ENCODE results near the gene RHBDL1.

RHBDL1 gene

GRCh38 chr16:652454-653305, 22.8 kb upstream of the RHBDL1 start:
- no peak for DNase-seq (ENCODE audit: low read depth in 2 of 3, low spot score in 1 of 3)

- DNase-seq (ENCODE audit: low read depth in 2 of 3, low spot score in 1 of 3): no peak
Observed at GRCh38 chr16:654034-654433, 21.4 kb upstream of the RHBDL1 start.

GRCh38 chr16:657487-657886, 18.0 kb upstream of the RHBDL1 start:
- DNase-seq (ENCODE audit: low read depth in 2 of 3, low spot score in 1 of 3): no peak

- no peak for DNase-seq (ENCODE audit: low read depth in 2 of 3, low spot score in 1 of 3)
Observed at GRCh38 chr16:658679-659571, 16.5 kb upstream of the RHBDL1 start.

GRCh38 chr16:659618-660017, 15.9 kb upstream of the RHBDL1 start:
- DNase-seq (ENCODE audit: low read depth in 2 of 3, low spot score in 1 of 3): no peak

GRCh38 chr16:660132-660458, 15.4 kb upstream of the RHBDL1 start:
- DNase-seq (ENCODE audit: low read depth in 2 of 3, low spot score in 1 of 3): no peak

- DNase-seq (ENCODE audit: low read depth in 2 of 3, low spot score in 1 of 3): peak in 1 of 3 donors; percentile 62
Observed at GRCh38 chr16:660459-661183, 14.8 kb upstream of the RHBDL1 start.

- no peak for DNase-seq (ENCODE audit: low read depth in 2 of 3, low spot score in 1 of 3)
Observed at GRCh38 chr16:661184-661821, 14.2 kb upstream of the RHBDL1 start.

- DNase-seq (ENCODE audit: low read depth in 2 of 3, low spot score in 1 of 3): no peak
Observed at GRCh38 chr16:662095-662494, 13.4 kb upstream of the RHBDL1 start.

GRCh38 chr16:662597-662996, 12.9 kb upstream of the RHBDL1 start:
- DNase-seq (ENCODE audit: low read depth in 2 of 3, low spot score in 1 of 3): no peak

GRCh38 chr16:666572-666971, 8.9 kb upstream of the RHBDL1 start:
- no peak for DNase-seq (ENCODE audit: low read depth in 2 of 3, low spot score in 1 of 3)

GRCh38 chr16:667113-667779, 8.2 kb upstream of the RHBDL1 start:
- DNase-seq (ENCODE audit: low read depth in 2 of 3, low spot score in 1 of 3): no peak

GRCh38 chr16:667780-668518, 7.5 kb upstream of the RHBDL1 start, which contains the start of gene RHOT2:
RHOT2 (plus strand) TSS chr16:668132; CDS start chr16:668200, 68 bp downstream.
- DNase-seq (ENCODE audit: low read depth in 2 of 3, low spot score in 1 of 3): peak; percentile 85 to 94 (median 87)

GRCh38 chr16:668519-669171, 6.8 kb upstream of the RHBDL1 start:
- no peak for DNase-seq (ENCODE audit: low read depth in 2 of 3, low spot score in 1 of 3)

- DNase-seq (ENCODE audit: low read depth in 2 of 3, low spot score in 1 of 3): no peak
Observed at GRCh38 chr16:669666-670065, 5.8 kb upstream of the RHBDL1 start.

GRCh38 chr16:670485-671352, 4.8 kb upstream of the RHBDL1 start:
- no peak for DNase-seq (ENCODE audit: low read depth in 2 of 3, low spot score in 1 of 3)

GRCh38 chr16:671353-672131, 3.9 kb upstream of the RHBDL1 start:
- no peak for DNase-seq (ENCODE audit: low read depth in 2 of 3, low spot score in 1 of 3)

GRCh38 chr16:672371-672770, 3.1 kb upstream of the RHBDL1 start:
- DNase-seq (ENCODE audit: low read depth in 2 of 3, low spot score in 1 of 3): no peak

Measured in stimulated activated CD4-positive, alpha-beta T cell treated with anti-CD3 and anti-CD28 coated beads, Interleukin-12 subunit alpha, Interleukin-12 subunit beta, amount 100 ng/mL, for 48 hours (primary cell).